T1000 (cell line): ENCODE measurements around the gene DNAAF9.
"Not testable (repeated sequence)": the region's sequence is repeated elsewhere in the genome, so short reads cannot be mapped to it uniquely, and the experiment has no call there.

Source experiments
- DNase-seq: peaks from one replicate; lab custom pipeline; 2025; ENCODE audit warnings: mixed read lengths; lab: John Stamatoyannopoulos, UW

DNAAF9 gene

DNA sequence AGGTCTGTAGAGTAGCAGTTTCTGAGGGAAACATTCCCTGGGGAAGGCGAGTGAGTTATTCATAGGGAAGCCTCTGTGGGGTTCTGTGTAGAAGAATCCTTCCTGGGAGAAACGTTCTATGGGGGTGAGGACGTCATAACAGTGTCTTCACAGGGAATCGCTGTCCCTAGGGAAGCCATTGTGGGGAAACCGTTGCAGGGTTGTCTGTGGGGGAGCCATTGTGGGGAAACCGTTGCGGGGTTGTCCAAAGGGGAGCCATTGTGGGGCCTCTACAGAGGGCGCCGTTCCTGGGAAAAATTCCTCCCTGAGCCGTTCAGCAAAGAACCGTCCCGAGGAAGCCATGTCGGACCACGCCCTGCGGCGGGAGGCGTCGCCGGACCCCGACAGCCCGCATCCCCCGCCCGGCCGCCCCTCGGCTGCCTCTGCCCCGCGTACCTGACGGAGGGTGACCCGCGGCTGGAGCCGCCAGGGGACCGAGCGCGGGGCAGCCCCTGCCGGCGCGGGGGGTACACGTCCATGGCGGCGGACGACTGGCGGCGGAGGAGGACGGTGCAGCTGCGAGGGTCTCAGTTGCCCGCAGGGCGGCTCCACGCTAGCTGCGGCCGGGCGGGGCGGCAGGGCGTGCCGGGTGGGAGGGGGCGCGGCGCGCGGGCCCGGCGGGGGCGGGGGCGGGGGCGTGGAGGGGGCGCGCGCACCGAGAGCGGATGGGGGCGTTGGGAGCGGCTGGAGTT lies at the start of gene DNAAF9:
TSS of gene DNAAF9 (minus strand) at position 630 of the 731 bp plus-strand sequence. CDS start at position 518, 112 bp downstream.
- DNase-seq, result peak; percentile 60

GRCh38 chr20:3456648-3457047 lies 49.2 kb upstream of the DNAAF9 start:
- no peak for DNase-seq

DNA sequence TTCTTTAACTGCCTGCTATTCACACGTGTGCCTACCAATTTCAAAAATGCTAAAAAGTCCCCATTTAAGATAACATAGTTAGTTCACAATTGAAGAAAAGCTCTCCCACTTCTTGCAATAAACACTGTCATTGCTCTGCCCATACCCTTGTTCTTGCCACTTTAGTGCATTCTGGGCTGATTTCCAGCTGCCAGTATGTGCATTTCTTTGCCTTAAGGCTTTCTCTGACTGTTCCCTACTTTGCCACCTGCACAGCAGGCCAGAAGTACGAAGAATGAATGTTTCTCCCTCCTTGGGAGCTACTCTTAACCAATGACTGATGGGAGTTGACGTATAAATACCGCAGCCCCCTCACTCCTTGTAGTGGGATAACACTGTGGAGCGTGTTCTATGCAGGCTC lies 47.4 kb upstream of the DNAAF9 start:
- no peak for DNase-seq

GRCh38 chr20:3452690-3453089 lies 45.2 kb upstream of the DNAAF9 start:
- no peak for DNase-seq

GRCh38 chr20:3452136-3452535 lies 44.7 kb upstream of the DNAAF9 start:
- DNase-seq, result no peak

DNA sequence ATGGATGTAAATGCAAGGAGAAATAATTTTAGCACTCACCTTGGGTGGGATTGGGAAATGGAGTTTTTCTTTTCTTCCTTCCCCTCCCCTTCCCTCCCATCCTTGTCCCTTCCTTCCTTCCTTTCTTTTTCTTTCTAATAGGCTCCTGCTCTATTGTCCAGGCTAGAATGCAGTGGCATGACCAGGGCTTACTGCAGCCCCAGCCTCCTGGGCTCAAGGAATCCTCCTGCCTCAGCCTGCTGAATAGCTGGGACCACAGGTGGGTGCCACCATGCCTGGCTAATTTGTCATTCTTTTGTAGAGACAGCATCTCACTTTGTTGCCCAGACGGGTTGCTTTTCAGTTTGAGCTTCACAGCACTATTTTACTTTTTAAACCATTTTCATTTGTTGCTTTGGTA lies 41.9 kb upstream of the DNAAF9 start:
- DNase-seq, result no peak

DNA sequence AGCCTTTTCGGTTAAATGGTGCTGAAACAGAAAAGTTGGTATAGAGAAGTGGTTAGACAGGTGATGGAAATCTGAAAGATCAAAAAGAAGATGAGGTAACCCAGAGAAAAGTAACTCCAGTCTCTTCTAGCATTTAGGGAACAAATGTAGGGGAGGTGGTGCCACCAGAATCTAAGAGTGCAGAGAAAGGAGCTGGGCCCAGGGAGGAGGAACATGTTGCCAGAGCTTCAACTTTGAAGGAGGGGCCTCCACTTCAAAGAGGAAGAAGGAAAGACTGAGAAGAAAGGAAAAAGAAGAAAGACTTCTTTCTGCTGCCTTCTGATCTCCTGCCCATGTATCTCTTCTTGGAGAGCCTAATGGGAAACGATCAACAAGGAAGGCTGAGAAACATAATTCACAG lies 39.9 kb upstream of the DNAAF9 start:
- no peak for DNase-seq

DNA sequence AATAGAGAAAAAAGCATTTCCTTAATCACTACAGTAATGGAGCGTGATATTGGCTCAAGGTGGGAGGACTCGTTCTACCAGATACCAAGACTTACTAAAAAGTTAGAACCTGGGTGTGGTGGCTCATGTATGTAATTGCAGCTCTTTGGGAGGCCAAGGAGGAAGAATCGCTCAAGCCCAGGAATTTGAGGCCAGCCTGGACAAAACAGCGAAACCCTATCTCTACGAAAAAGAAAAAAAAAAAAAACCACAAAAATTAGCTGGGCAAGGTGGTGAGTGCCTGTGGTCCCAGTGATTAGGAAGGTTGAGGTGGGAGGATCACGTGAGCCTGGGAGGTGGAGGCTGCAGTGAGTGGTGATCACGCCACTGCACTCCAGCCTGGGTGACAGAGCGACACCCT lies 39.3 kb upstream of the DNAAF9 start:
- DNase-seq, result no peak

DNA sequence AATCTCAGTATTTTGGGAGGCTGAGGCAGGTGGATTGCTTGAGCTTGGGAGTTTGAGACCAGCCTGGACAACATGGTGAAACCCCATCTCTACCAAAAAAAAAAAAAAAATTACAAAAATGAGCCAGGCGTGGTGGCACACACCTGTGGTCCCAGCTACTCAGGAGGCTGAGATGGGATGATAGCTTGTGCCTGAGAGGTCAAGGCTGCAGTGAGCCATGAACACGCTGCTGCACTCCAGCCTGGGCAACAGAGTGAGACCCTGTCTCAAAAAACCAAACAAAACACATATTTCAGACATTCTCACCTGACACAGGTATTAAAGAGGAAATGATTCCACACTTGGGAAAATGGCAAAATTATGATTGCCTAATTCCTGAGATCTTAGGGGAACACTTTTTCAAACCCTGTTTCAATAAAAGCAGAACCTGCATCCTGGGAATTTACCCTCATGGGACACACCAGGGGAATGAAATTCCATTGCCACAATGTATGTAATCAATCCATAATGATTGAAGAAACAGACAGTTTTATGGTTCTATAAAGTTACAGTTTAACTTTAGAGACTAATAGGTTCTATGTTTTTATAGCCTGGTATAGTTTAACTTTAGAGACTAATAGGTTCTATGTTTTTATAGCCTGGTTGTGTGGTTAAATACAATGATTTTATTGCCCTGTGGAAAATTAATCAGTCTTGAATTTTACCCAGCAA lies 29.6 kb upstream of the DNAAF9 start:
- no peak for DNase-seq

- DNase-seq, result no peak
Observed at GRCh38 chr20:3434232-3434631, 26.8 kb upstream of the DNAAF9 start.

GRCh38 chr20:3433744-3434143 lies 26.3 kb upstream of the DNAAF9 start:
- no peak for DNase-seq

GRCh38 chr20:3432844-3433243 lies 25.4 kb upstream of the DNAAF9 start:
- no peak for DNase-seq

DNA sequence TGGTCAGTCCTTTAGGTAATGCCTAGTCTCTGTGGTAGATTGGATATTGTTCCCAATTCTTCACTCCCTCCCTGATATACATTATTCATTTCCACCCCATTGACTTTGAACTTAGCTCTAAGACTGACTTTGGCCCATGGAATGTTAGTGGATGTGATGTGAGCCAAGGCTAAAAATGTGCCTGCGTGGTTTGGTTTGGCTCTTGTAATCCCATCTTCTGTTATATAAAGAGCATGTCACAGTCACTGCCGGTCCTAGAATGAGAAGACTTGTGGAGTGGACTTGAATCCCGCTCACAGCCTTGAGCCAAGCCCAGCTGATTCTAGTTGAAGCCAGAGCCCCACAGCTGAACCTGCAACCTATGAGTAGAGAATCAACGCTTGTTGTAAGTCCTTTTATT lies 23.6 kb upstream of the DNAAF9 start:
- DNase-seq, result no peak

GRCh38 chr20:3430376-3431069 lies 23.1 kb upstream of the DNAAF9 start:
- DNase-seq, result no peak

DNA sequence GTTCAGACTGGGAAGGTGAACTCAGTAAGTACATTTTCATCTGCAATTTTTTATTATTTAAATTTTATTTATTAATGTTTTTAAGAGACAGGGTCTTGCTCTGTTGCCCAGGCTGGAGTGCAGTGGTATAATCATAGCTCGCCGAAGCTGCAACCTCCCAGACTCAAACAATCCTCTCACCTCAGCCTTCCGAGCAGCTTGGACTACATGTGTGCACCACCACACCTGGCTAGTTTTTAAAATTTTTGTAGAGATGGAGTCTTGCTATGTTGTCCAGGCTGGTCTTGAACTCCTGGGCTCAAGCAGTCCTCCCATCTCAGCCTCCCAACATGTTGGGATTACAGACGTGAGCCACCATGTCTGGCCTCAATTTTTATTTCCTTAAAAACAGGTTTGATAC lies 19.3 kb upstream of the DNAAF9 start:
- DNase-seq, result not testable (repeated sequence)

GRCh38 chr20:3423126-3423525 lies 15.7 kb upstream of the DNAAF9 start:
- no peak for DNase-seq

- DNase-seq, result no peak
Observed at GRCh38 chr20:3421985-3422384, 14.5 kb upstream of the DNAAF9 start.

DNA sequence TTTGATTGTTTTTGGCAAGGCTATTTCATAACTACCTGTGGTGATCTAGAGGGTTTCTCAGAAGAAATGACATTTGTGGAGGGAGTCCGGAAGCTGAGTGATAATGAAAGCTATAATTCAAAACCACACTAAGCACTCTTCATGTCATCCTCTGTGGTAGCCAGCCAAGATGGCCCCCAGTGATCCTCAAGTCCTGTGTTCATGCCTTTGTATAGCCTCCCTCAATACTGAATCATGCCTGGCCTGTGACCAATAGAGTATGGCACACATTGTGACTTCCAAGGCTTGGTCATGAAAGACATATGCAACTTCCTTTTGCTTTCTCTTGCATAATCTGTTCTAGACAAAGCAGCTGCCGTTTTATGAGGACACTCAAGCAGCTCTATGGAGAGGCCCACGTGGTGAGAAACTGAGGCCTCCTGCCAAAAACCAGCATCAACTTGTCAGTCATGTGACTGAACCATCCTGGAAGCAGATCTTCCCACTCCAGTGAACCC lies 12.8 kb upstream of the DNAAF9 start:
- DNase-seq, result no peak

DNA sequence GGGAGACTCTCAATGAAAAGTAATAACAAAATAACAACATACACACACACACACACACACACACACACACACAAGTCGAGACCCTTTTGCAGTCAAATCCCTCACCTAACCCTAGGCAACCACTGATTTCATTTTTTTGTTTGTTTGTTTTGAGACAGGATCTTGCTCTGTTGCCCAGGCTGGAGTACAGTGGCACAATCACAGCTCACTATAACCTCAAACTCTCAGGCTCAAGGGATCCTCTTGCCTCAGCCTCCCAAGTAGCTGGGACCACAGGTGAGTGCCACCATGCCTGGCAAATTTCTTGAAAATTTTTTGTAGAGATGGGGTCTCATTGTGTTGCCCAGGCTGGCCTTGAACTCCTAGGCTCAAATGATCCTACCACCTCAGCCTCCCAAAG lies 10.7 kb upstream of the DNAAF9 start:
- not testable (repeated sequence) for DNase-seq

- no peak for DNase-seq
Observed at GRCh38 chr20:3414122-3414521, 6.7 kb upstream of the DNAAF9 start.

- DNase-seq, result no peak
Observed at GRCh38 chr20:3413393-3413889, 6.0 kb upstream of the DNAAF9 start.

DNA sequence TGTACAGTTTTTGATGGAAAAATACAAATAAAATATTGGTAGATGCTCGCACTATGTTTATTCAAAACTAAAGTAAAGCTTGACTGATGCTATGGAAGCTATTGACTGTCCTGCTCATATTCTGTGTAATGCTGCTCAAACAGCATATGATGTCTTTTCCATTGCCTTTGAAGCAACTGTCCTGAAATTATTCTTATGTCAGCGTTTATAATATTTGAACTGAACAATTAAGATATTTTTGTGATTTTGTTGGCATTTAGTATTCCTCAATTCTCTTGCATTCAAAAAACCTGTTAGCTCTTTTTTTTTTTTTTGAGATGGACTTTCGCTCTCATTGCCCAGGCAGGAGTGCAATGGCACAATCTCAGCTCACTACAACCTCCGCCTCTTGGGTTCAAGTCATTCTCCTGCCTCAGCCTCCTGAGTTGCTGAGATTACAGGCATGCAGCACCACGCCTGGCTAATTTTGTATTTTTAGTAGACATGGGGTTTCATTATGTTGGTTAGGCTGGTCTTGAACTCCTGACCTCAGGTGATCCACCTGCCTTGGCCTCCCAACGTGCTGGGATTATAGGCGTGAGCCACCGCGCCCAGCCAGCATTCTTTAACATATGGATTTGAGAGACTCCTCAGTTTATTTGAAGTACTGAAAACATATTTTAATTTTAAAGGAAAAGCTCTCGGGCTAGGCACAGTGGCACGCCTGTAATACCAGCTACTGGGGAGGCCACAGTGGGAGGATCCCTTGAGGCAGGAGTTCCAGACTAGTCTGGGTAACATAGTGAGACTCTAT lies 5.3 kb upstream of the DNAAF9 start:
- DNase-seq, result no peak
